Upper lobe of left lung (tissue), 4 donors: ENCODE results near the gene DNASE1L1.

Experiments
- CTCF ChIP-seq, 6 experiments: fragments of 450-650 bp in 4 of 6; fragments of 200-600 bp in 2 of 6; sonication (generic) in 2 of 6; IDR thresholded peaks; one replicate each; pipeline ENCODE4 v1.5.1; 2016 to 2019; ENCODE audit warnings: antibody characterized with exemption in 6 of 6
- POLR2A ChIP-seq, 4 donors: fragments of 450-650 bp; IDR thresholded peaks; one replicate each; pipeline ENCODE4 v1.5.1; 2016 to 2017; ENCODE audit warnings: antibody characterized with exemption in 4 of 4, mild to moderate bottlenecking in 2 of 4
- POLR2AphosphoS5 ChIP-seq, 2 donors: sonication (generic); formaldehyde crosslinking; IDR thresholded peaks; one replicate each; pipeline ENCODE4 v1.5.1; 2017; ENCODE audit warnings: antibody characterized with exemption in 2 of 2

GRCh38 chrX:154356596-154356995, 52.5 kb downstream of the DNASE1L1 start:
- TF ChIP-seq POLR2AphosphoS5 (IDR thresholded peaks at IDR 0.05) (no peak), CTCF (IDR thresholded peaks at IDR 0.05) (no peak), POLR2A (IDR thresholded peaks at IDR 0.05) (no peak)
